Measurements from ENCODE around the gene PTPRB.

- TF ChIP-seq, protein P1, sequence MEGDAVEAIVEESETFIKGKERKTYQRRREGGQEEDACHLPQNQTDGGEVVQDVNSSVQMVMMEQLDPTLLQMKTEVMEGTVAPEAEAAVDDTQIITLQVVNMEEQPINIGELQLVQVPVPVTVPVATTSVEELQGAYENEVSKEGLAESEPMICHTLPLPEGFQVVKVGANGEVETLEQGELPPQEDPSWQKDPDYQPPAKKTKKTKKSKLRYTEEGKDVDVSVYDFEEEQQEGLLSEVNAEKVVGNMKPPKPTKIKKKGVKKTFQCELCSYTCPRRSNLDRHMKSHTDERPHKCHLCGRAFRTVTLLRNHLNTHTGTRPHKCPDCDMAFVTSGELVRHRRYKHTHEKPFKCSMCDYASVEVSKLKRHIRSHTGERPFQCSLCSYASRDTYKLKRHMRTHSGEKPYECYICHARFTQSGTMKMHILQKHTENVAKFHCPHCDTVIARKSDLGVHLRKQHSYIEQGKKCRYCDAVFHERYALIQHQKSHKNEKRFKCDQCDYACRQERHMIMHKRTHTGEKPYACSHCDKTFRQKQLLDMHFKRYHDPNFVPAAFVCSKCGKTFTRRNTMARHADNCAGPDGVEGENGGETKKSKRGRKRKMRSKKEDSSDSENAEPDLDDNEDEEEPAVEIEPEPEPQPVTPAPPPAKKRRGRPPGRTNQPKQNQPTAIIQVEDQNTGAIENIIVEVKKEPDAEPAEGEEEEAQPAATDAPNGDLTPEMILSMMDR (tag by site-specific recombination; IDR thresholded peaks at IDR 0.05): no peak
- TF ChIP-seq ZEB2 (tag by site-specific recombination; IDR thresholded peaks at IDR 0.05): no peak
- TF ChIP-seq HOXD13 (CRISPR knock-in tag; IDR thresholded peaks at IDR 0.05; ENCODE audit: borderline replicate concordance): no peak
- no peak for TF ChIP-seq ZNF621 (tag by site-specific recombination; IDR thresholded peaks at IDR 0.05)
- no peak for TF ChIP-seq ZNF274 (IDR thresholded peaks at IDR 0.05; ENCODE audit: low read length)
- no peak for TF ChIP-seq ZNF274 (tag by site-specific recombination; IDR thresholded peaks at IDR 0.05; ENCODE audit: borderline replicate concordance)
- no peak for TF ChIP-seq HOXC10 (CRISPR knock-in tag; IDR thresholded peaks at IDR 0.05)
- TF ChIP-seq RBAK (tag by site-specific recombination; IDR thresholded peaks at IDR 0.05): no peak
- TF ChIP-seq ZNF354C (tag by site-specific recombination; IDR thresholded peaks at IDR 0.05; ENCODE audit: borderline replicate concordance, low read depth): no peak
- TF ChIP-seq KLF17 (tag by site-specific recombination; IDR thresholded peaks at IDR 0.05): no peak
- no peak for TF ChIP-seq PRDM1 (tag by site-specific recombination; IDR thresholded peaks at IDR 0.05)
- TF ChIP-seq, protein P2, sequence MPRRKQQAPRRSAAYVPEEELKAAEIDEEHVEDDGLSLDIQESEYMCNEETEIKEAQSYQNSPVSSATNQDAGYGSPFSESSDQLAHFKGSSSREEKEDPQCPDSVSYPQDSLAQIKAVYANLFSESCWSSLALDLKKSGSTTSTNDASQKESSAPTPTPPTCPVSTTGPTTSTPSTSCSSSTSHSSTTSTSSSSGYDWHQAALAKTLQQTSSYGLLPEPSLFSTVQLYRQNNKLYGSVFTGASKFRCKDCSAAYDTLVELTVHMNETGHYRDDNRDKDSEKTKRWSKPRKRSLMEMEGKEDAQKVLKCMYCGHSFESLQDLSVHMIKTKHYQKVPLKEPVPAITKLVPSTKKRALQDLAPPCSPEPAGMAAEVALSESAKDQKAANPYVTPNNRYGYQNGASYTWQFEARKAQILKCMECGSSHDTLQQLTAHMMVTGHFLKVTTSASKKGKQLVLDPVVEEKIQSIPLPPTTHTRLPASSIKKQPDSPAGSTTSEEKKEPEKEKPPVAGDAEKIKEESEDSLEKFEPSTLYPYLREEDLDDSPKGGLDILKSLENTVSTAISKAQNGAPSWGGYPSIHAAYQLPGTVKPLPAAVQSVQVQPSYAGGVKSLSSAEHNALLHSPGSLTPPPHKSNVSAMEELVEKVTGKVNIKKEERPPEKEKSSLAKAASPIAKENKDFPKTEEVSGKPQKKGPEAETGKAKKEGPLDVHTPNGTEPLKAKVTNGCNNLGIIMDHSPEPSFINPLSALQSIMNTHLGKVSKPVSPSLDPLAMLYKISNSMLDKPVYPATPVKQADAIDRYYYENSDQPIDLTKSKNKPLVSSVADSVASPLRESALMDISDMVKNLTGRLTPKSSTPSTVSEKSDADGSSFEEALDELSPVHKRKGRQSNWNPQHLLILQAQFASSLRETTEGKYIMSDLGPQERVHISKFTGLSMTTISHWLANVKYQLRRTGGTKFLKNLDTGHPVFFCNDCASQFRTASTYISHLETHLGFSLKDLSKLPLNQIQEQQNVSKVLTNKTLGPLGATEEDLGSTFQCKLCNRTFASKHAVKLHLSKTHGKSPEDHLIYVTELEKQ (tag by site-specific recombination; IDR thresholded peaks at IDR 0.05; ENCODE audit: borderline replicate concordance): no peak
Observed at GRCh38 chr12:70486588-70486987, 150.6 kb downstream of the PTPRB start.

All from HEK293 (cell line).